Measurements from ENCODE around the gene TNFRSF8.

TNFRSF8 gene

DNA sequence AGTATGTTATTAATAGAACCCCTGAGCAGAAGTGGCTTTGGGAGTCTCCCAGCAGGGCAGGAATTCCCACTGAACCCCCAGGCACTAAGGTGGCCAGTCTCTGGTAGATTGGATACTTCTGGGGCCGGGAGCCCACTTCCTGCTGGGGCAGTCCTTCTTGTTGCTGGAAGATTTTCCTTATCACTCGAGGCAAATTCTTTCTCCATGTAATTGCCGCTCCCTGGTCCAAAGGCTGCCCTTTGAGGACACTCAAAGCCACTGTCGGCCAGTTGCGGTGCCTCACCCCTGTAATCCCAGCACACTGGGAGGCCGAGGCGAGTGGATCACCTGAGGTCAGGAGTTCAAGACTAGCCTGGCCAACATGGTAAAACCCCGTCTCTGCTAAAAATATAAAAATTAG, 81.1 kb downstream of the TNFRSF8 start:
- DNase-seq, result no peak

- DNase-seq, result no peak
These were observed 81.9 kb downstream of the TNFRSF8 start for GRCh38 chr1:12144969-12145368.

DNA sequence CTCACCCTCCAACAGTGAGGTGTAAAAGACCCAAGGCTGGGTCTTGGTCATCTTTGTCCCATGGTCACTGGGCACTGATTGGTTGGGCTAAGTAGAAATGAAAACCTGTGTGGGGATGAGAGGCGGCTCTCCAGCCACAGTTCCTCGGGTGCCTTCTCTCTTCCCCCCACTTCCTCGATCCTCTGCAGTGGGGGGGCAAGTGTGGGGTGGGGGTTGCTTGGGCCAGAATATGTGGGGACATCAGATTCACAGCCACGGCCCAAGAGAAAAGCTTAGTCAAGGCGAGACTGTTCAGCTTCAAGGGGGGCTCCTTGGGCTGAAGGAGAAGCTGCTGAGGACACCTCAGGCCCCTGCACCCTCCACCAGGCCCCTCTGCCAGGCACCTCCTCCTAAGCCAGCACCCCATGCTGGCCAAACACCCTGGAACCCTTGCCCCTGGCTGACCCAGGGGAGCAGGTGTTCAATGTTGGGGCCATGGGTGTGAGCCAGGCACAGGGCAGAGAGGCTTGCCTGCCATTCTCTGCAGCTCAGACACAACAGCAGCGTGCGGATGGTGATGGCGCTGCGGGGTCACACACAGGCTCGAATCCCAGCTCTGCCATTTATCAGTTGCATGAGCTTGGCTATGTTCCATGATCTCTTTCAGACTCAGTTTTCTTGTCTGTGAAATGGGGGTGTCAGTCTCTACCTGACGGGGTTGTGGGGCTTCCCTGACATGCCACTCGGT, 82.7 kb downstream of the TNFRSF8 start:
- DNase-seq, result no peak

DNA sequence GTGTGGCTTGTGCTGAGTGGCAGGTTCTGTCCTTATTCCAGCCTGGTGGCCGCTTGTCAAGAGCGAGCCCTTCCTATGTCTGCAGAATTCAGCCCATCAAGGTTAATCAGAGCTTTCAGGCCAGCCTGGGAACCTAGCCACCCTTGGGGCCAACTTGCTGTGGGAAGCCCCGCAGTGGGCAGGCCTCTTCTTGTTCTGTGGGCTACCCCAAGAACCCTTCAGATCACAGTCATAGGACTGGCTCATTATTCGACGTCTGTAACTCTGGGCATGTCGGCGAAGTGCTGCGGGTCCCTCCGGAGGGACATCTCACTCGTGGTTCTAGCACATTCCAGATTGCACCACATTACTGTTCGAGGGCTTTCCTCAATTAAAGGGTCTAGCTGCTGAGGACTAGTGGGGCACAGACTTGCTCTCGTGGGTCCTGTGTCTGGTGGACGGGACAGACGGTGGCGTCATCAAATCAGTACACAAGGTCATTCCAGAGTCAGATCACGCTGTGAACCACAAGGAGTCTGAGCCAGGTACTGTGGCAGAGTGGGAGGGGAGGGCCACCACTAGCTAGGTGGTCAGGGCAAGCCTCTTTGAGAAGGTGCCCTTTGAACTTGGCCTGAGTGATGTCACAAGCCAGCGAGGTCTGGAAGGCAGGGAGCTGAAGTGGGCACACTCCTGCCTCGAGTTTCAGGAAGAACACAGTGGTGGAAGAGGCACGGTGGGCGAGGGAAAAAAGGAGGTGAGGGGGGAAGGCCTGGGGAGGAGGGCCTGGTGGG, 83.4 kb downstream of the TNFRSF8 start:
- DNase-seq, result no peak

DNA sequence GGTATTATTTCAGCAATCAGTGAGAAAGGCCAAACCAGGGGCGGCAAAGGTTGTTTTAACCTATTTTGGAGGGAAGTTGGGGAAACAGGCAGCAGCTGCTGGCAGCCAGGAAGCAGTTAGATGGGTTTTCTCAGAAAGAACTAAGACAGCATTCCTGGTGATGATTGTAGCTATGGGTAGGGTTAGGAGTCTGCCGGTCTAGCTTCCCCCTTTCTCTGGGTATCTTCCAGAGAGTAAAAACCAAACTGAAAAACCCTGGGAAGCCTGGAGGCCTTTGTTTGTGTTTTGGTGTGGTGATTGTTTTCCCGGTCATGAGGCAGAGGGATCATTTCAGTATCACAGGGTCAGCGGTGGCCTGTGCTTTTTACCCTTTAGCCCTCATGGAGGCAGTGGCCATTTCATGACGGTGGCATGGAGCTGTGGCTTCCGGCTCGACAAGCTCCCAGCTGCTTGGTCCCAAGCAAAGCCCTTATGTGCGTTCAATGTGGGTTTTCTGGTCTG, 84.1 kb downstream of the TNFRSF8 start:
- no peak for DNase-seq

DNA sequence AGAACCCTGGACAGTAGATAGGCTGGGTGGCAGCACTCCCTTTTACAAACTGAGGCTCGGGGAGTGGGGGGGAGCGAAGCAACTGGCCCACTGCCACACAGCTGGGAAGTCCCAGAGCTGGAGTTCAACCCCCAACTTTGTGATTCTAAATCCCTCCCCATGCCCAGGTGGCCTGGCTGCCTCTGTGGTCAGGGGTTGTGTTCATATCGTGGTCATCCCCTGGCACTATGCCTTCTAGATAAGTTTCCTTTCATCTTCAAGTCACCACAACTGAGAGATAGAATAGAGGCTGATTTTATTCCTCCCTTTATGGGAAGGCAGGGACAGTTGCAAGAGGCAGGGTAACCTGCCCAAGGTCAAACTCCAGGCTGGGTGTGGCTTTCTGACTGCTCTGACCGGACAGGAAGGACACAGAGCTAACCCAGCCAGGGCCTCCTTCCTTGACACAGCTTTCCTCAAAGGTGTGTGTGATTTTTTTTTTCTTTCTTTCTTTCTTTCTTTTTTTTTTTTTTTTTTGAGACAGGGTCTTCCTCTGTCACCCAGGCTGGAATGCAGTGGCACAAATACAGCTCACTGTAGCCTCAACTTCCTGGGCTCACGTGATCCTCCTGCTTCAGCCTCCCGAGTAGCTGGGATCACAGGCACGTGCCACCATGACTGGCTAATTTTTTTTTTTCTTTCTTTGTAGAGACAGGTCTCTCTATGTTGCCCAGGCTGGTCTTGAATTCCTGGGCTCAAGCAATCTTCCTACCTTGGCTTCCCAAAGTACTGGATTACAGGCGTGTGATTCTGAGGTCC, 85.3 kb downstream of the TNFRSF8 start:
- no peak for DNase-seq

DNA sequence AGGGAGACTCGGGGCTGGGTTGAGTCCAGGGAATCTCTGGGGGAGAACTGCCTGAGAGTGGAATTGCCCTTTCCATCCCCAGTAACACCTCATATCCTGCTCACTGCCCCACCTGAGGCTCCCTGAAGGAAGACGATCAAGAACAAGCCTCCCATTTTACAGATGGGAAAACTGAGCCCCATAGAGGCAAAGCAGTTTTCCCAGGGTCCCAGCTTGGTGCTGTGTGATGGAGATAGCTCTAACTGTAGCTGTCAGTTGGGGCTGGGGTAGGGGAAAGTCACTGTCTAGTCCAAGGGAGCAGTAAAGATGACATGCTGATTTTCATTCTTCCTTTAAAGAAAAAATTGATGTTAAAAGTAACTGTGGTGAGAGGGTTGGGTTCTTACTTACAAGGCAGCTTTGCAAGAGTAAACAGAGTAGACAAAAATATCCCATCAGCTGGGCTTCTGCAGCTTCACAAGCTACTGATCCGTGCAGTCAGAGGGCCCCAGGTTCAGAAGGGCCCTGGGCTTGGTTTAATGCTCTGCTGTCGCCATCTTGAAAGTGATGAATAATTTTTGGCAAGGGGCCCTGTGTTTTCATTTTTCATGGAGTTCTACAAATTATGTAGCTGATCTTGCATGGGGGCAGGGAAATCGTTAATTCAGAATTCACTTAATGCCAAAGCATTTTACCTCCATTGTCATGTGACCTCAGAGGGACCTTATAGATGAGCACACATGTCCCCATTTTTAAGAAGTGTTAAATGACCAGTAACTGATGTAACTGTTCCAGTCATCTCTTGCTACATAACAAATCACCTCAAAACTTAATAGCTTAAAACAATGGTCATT, 86.1 kb downstream of the TNFRSF8 start:
- no peak for DNase-seq

DNA sequence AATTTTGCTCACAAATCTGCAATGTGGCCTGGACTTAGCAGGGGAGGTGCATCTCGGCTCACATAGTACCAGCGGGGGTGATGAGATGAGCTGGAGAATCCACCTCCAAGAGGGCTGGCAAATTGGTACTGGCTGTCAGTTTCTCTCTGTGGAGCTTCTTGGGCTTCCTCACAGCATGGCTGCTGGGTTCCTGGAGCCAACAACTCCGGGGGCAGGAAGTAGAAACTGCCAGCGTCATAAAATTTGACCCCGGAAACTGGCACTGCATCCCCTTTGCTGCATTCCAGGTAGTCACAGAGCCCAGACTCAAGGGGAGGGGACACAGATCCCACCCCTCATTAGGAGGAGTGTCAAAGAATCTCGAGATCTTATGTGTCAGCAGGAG, 86.7 kb downstream of the TNFRSF8 start:
- no peak for DNase-seq

GRCh38 chr1:12150456-12151200, 87.5 kb downstream of the TNFRSF8 start:
- DNase-seq, result no peak

DNA sequence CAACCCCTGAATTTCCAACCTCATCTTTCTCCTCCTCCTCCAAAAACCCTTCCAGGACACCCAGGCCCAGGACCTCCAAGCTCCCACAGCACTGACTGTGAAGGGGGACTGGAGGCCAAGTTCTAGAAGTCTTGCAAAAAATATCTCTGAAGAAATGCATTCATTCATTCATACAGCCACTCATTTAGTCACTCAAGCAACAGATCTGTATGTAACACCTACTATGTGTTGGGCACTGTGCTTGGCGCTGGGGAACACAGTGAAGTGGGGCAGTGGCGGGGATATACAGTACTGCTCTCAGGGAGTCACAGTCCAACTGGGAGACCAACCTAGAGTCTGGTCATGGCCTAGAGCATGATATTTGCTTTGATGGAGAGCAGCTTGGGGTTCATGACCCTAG, 88.4 kb downstream of the TNFRSF8 start:
- no peak for DNase-seq

DNA sequence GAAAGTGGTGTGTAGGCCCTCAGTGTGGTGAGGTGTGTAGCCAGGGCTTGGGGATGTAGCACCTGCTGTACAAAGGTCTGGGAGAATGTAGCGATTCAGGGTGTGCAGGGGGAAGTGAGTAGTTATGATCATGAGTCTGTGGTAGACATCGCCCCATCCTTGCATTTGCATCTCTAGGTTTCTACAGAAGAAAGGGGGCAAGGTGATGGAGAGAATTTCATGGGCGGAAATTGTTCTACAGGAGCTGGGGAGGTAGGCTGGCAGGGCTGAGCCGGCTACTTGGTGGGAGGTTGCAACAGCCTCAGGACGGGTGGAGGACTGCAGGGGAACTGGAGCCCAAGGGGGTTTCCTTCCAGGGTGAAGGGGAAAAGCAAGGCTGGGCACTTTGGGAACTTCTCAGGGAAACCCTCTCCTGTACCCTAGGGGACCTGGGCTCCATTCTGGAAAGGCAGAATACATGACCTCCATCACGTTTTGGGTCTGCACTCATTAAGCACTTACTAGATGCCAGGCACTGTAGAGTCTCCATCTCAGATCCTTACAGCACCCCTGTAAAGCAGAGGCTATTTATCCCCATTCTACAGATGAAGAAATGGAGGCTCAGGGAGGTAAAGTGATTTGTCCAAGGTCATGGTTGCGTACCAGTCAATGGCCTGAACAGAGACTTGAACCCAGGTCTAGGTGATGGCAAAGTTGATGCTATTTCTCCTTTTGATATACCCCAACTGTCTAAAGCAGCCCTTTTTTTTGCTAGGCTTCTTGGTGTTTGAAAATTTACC, 89.2 kb downstream of the TNFRSF8 start:
- no peak for DNase-seq

GRCh38 chr1:12153181-12153785, 90.2 kb downstream of the TNFRSF8 start:
- DNase-seq, result no peak

- no peak for DNase-seq
These were observed 92.2 kb downstream of the TNFRSF8 start for GRCh38 chr1:12155328-12155727.

- no peak for DNase-seq
These were observed 94.5 kb downstream of the TNFRSF8 start for GRCh38 chr1:12157366-12158231.

GRCh38 chr1:12158357-12159092, 95.4 kb downstream of the TNFRSF8 start:
- peak; percentile 44 to 48 for DNase-seq

GRCh38 chr1:12159816-12160215, 96.7 kb downstream of the TNFRSF8 start:
- DNase-seq, result peak; percentile 29 to 44

GRCh38 chr1:12161324-12161661, 98.2 kb downstream of the TNFRSF8 start:
- no peak for DNase-seq

- peak; percentile 60 to 61 for DNase-seq
These were observed 98.8 kb downstream of the TNFRSF8 start for GRCh38 chr1:12161662-12162458.

Data from activated CD4-positive, alpha-beta T cell treated with anti-CD3 and anti-CD28 coated beads, Interleukin-2, amount 50 U/mL, for 4 hours (primary cell).